ENCODE results near the gene ZNRF1. TPM values are rescaled to one million over a fixed set of nuclear protein-coding genes. Genes with fewer than 3 reads are reported as not detected.

ZNRF1 gene
- total RNA-seq, result 15.1 TPM
- polyA plus RNA-seq, result 1 to 10 TPM; 3.2 to 8.6 (median 5.8) TPM

- H3K27ac ChIP-seq (ENCODE audit: insufficient read depth, low read length, poor library complexity, severe bottlenecking), result peak within 1 kb of the TSS; percentile 70
- DNase-seq (peak; percentile 68 to 72 (median 72)), ATAC-seq (ENCODE audit: low read depth in 2 of 2) (peak; percentile 76 to 77)
- H3K9me3 ChIP-seq (ENCODE audit: control insufficient read depth in 2 of 2, low read length in 2 of 2), result no peaks in the 10 kb centered on the region
- Mint-ChIP-seq H3K27me3 (peaks cover 19% of the 10 kb centered on the region), H3K4me3 (peak within 1 kb of the TSS; percentile 88 to 94 (median 91)), H3K27ac (peak within 1 kb of the TSS; percentile 60 to 90 (median 76)), H3K36me3 (no peaks in the 10 kb centered on the region), H3K9me3 (no peaks in the 10 kb centered on the region), H3K4me1 (peaks cover 12 to 40% (median 15%) of the 10 kb centered on the region in 4 donors)
- H3K4me3 ChIP-seq (ENCODE audit: low read depth, low read length), result peak within 1 kb of the TSS; percentile 61
- peaks cover 4% of the 10 kb centered on the region for H3K27me3 ChIP-seq (ENCODE audit: control insufficient read depth, insufficient read depth, low read length)
- no peaks in the 10 kb centered on the region for H3K36me3 ChIP-seq (ENCODE audit: control insufficient read depth, insufficient read depth, low read length)
- peaks cover 24% of the 10 kb centered on the region for H3K4me1 ChIP-seq (ENCODE audit: control insufficient read depth, insufficient read depth, low read length, poor library complexity, severe bottlenecking)
Observed at GRCh38 chr16:74998481-74999218, at the start of gene ZNRF1. Gene ZNRF1, plus strand, starts transcription at chr16:74999024. Its CDS starts 648 bp downstream, at chr16:74999672.

- H3K27ac Mint-ChIP-seq, result peak overlapping the region in 1 of 3 donors; percentile 69
Observed at GRCh38 chr16:74949309-74949708, 49.5 kb upstream of the ZNRF1 start.

GRCh38 chr16:74950511-74950910, 48.3 kb upstream of the ZNRF1 start:
- DNase-seq (no peak), ATAC-seq (ENCODE audit: low read depth in 2 of 2) (no peak)
- Histone ChIP-seq H3K4me1 (ENCODE audit: control insufficient read depth, insufficient read depth, low read length, poor library complexity, severe bottlenecking) (no peaks in the 10 kb centered on the region), H3K27ac (ENCODE audit: insufficient read depth, low read length, poor library complexity, severe bottlenecking) (no peak overlapping the region), H3K36me3 (ENCODE audit: control insufficient read depth, insufficient read depth, low read length) (peaks cover 60% of the 10 kb centered on the region), H3K9me3 (ENCODE audit: control insufficient read depth in 2 of 2, low read length in 2 of 2) (no peaks in the 10 kb centered on the region), H3K4me3 (ENCODE audit: low read depth, low read length) (no peak overlapping the region), H3K27me3 (ENCODE audit: control insufficient read depth, insufficient read depth, low read length) (no peaks in the 10 kb centered on the region)
- Mint-ChIP-seq H3K27me3 (no peaks in the 10 kb centered on the region), H3K4me3 (no peak overlapping the region), H3K36me3 (peaks cover 63% of the 10 kb centered on the region), H3K4me1 (peaks cover 0 to 7% (median 0%) of the 10 kb centered on the region in 4 donors), H3K9me3 (peaks cover 0 to under 1% (median 0%) of the 10 kb centered on the region in 7 donors), H3K27ac (no peak overlapping the region)

More at GRCh38 chr16:74949309-74949708, 49.5 kb upstream of the ZNRF1 start:
- H3K27ac ChIP-seq (ENCODE audit: insufficient read depth, low read length, poor library complexity, severe bottlenecking), result no peak overlapping the region
- no peaks in the 10 kb centered on the region for H3K4me1 ChIP-seq (ENCODE audit: control insufficient read depth, insufficient read depth, low read length, poor library complexity, severe bottlenecking)
- Mint-ChIP-seq H3K4me3 (no peak overlapping the region), H3K9me3 (peaks cover 0 to 1% (median 0%) of the 10 kb centered on the region in 7 donors), H3K36me3 (peaks cover 53% of the 10 kb centered on the region), H3K4me1 (peaks cover 0 to 4% (median 0%) of the 10 kb centered on the region in 4 donors), H3K27me3 (no peaks in the 10 kb centered on the region)
- no peaks in the 10 kb centered on the region for H3K9me3 ChIP-seq (ENCODE audit: control insufficient read depth in 2 of 2, low read length in 2 of 2)
- ATAC-seq (ENCODE audit: low read depth in 2 of 2), result no peak
- peaks cover 50% of the 10 kb centered on the region for H3K36me3 ChIP-seq (ENCODE audit: control insufficient read depth, insufficient read depth, low read length)
- H3K4me3 ChIP-seq (ENCODE audit: low read depth, low read length), result no peak overlapping the region
- DNase-seq, result no peak
- H3K27me3 ChIP-seq (ENCODE audit: control insufficient read depth, insufficient read depth, low read length), result no peaks in the 10 kb centered on the region

- peaks cover 0 to 7% (median 0%) of the 10 kb centered on the region in 4 donors for H3K4me1 Mint-ChIP-seq
- DNase-seq, result no peak
Observed at GRCh38 chr16:74951206-74951605, 47.6 kb upstream of the ZNRF1 start.

GRCh38 chr16:74951681-74952080, 47.1 kb upstream of the ZNRF1 start:
- Mint-ChIP-seq H3K4me3 (no peak overlapping the region), H3K4me1 (peaks cover 0 to 7% (median 0%) of the 10 kb centered on the region in 4 donors), H3K36me3 (peaks cover 69% of the 10 kb centered on the region), H3K27me3 (no peaks in the 10 kb centered on the region), H3K27ac (peak overlapping the region in 1 of 3 donors; percentile 56), H3K9me3 (no peaks in the 10 kb centered on the region)
- ATAC-seq (ENCODE audit: low read depth in 2 of 2) (no peak), DNase-seq (no peak)
- Histone ChIP-seq H3K27ac (ENCODE audit: insufficient read depth, low read length, poor library complexity, severe bottlenecking) (no peak overlapping the region), H3K36me3 (ENCODE audit: control insufficient read depth, insufficient read depth, low read length) (peaks cover 66% of the 10 kb centered on the region), H3K4me3 (ENCODE audit: low read depth, low read length) (no peak overlapping the region), H3K9me3 (ENCODE audit: control insufficient read depth in 2 of 2, low read length in 2 of 2) (no peaks in the 10 kb centered on the region), H3K4me1 (ENCODE audit: control insufficient read depth, insufficient read depth, low read length, poor library complexity, severe bottlenecking) (no peaks in the 10 kb centered on the region), H3K27me3 (ENCODE audit: control insufficient read depth, insufficient read depth, low read length) (no peaks in the 10 kb centered on the region)

More at GRCh38 chr16:74951206-74951605, 47.6 kb upstream of the ZNRF1 start:
- Mint-ChIP-seq H3K27ac (no peak overlapping the region), H3K27me3 (no peaks in the 10 kb centered on the region), H3K9me3 (no peaks in the 10 kb centered on the region), H3K36me3 (peaks cover 68% of the 10 kb centered on the region), H3K4me3 (no peak overlapping the region)
- H3K36me3 ChIP-seq (ENCODE audit: control insufficient read depth, insufficient read depth, low read length), result peaks cover 64% of the 10 kb centered on the region
- H3K27me3 ChIP-seq (ENCODE audit: control insufficient read depth, insufficient read depth, low read length), result no peaks in the 10 kb centered on the region
- no peak overlapping the region for H3K27ac ChIP-seq (ENCODE audit: insufficient read depth, low read length, poor library complexity, severe bottlenecking)
- no peak for ATAC-seq (ENCODE audit: low read depth in 2 of 2)
- H3K9me3 ChIP-seq (ENCODE audit: control insufficient read depth in 2 of 2, low read length in 2 of 2), result no peaks in the 10 kb centered on the region
- no peaks in the 10 kb centered on the region for H3K4me1 ChIP-seq (ENCODE audit: control insufficient read depth, insufficient read depth, low read length, poor library complexity, severe bottlenecking)
- no peak overlapping the region for H3K4me3 ChIP-seq (ENCODE audit: low read depth, low read length)

GRCh38 chr16:74954763-74955162, 44.1 kb upstream of the ZNRF1 start:
- no peaks in the 10 kb centered on the region for H3K9me3 ChIP-seq (ENCODE audit: control insufficient read depth in 2 of 2, low read length in 2 of 2)
- peaks cover 58% of the 10 kb centered on the region for H3K36me3 Mint-ChIP-seq
- no peaks in the 10 kb centered on the region for H3K9me3 Mint-ChIP-seq
- H3K36me3 ChIP-seq (ENCODE audit: control insufficient read depth, insufficient read depth, low read length), result peaks cover 47% of the 10 kb centered on the region
- H3K27ac ChIP-seq (ENCODE audit: insufficient read depth, low read length, poor library complexity, severe bottlenecking), result no peak overlapping the region
- DNase-seq (no peak), ATAC-seq (ENCODE audit: low read depth in 2 of 2) (no peak)
- H3K4me1 Mint-ChIP-seq, result peaks cover 0 to 8% (median 3%) of the 10 kb centered on the region in 4 donors
- no peaks in the 10 kb centered on the region for H3K27me3 ChIP-seq (ENCODE audit: control insufficient read depth, insufficient read depth, low read length)
- H3K4me3 Mint-ChIP-seq, result no peak overlapping the region
- no peaks in the 10 kb centered on the region for H3K27me3 Mint-ChIP-seq
- H3K4me3 ChIP-seq (ENCODE audit: low read depth, low read length), result no peak overlapping the region
- H3K27ac Mint-ChIP-seq, result peak overlapping the region in 1 of 3 donors; percentile 86
- no peaks in the 10 kb centered on the region for H3K4me1 ChIP-seq (ENCODE audit: control insufficient read depth, insufficient read depth, low read length, poor library complexity, severe bottlenecking)

- Mint-ChIP-seq H3K4me3 (no peak overlapping the region), H3K4me1 (peaks cover 0 to 8% (median 7%) of the 10 kb centered on the region in 4 donors), H3K9me3 (no peaks in the 10 kb centered on the region), H3K27ac (no peak overlapping the region), H3K36me3 (peaks cover 7% of the 10 kb centered on the region), H3K27me3 (no peaks in the 10 kb centered on the region)
- H3K9me3 ChIP-seq (ENCODE audit: control insufficient read depth in 2 of 2, low read length in 2 of 2), result no peaks in the 10 kb centered on the region
- DNase-seq, result no peak
- H3K27me3 ChIP-seq (ENCODE audit: control insufficient read depth, insufficient read depth, low read length), result no peaks in the 10 kb centered on the region
- H3K4me1 ChIP-seq (ENCODE audit: control insufficient read depth, insufficient read depth, low read length, poor library complexity, severe bottlenecking), result no peaks in the 10 kb centered on the region
- H3K4me3 ChIP-seq (ENCODE audit: low read depth, low read length), result no peak overlapping the region
- no peak for ATAC-seq (ENCODE audit: low read depth in 2 of 2)
- peaks cover 5% of the 10 kb centered on the region for H3K36me3 ChIP-seq (ENCODE audit: control insufficient read depth, insufficient read depth, low read length)
- H3K27ac ChIP-seq (ENCODE audit: insufficient read depth, low read length, poor library complexity, severe bottlenecking), result no peak overlapping the region
Observed at GRCh38 chr16:74973304-74973703, 25.5 kb upstream of the ZNRF1 start.

GRCh38 chr16:74975591-74975990, 23.2 kb upstream of the ZNRF1 start:
- Mint-ChIP-seq H3K36me3 (peaks cover 10% of the 10 kb centered on the region), H3K4me3 (no peak overlapping the region), H3K27ac (no peak overlapping the region), H3K4me1 (peaks cover 0 to 7% (median 5%) of the 10 kb centered on the region in 4 donors), H3K27me3 (no peaks in the 10 kb centered on the region), H3K9me3 (no peaks in the 10 kb centered on the region)
- H3K9me3 ChIP-seq (ENCODE audit: control insufficient read depth in 2 of 2, low read length in 2 of 2), result no peaks in the 10 kb centered on the region
- no peak overlapping the region for H3K4me3 ChIP-seq (ENCODE audit: low read depth, low read length)
- no peaks in the 10 kb centered on the region for H3K27me3 ChIP-seq (ENCODE audit: control insufficient read depth, insufficient read depth, low read length)
- peaks cover 10% of the 10 kb centered on the region for H3K36me3 ChIP-seq (ENCODE audit: control insufficient read depth, insufficient read depth, low read length)
- ATAC-seq (ENCODE audit: low read depth in 2 of 2), result no peak
- no peak overlapping the region for H3K27ac ChIP-seq (ENCODE audit: insufficient read depth, low read length, poor library complexity, severe bottlenecking)
- H3K4me1 ChIP-seq (ENCODE audit: control insufficient read depth, insufficient read depth, low read length, poor library complexity, severe bottlenecking), result no peaks in the 10 kb centered on the region
- DNase-seq, result no peak

Data from CD4-positive, CD25-positive, alpha-beta regulatory T cell (primary cell).